ENCODE data around the gene TMEM126A. TPM values are rescaled to one million over a fixed set of nuclear protein-coding genes. Genes with fewer than 3 reads are reported as not detected.
A peak's percentile ranks its signal among the peaks of the same experiment; 100 is the strongest.
"Not testable (repeated sequence)": the region's sequence is repeated elsewhere in the genome, so short reads cannot be mapped to it uniquely, and the experiment has no call there.

TMEM126A gene
- polyA plus RNA-seq, 1 donor from 2014 or later, result 59.1 TPM

- Mint-ChIP-seq H3K4me3 (peak overlapping the region in 1 of 4 donors; percentile 44), H3K4me1 (peaks cover 15 to 21% (median 16%) of the 10 kb centered on the region in 3 donors), H3K36me3 (peaks cover 5% of the 10 kb centered on the region), H3K27me3 (no peaks in the 10 kb centered on the region), H3K9me3 (peaks cover 0 to 1% (median 0%) of the 10 kb centered on the region in 3 donors), H3K27ac (no peak overlapping the region)
These were observed 18.9 kb downstream of the TMEM126A start for GRCh38 chr11:85666687-85667086.

GRCh38 chr11:85668157-85668556 lies 20.4 kb downstream of the TMEM126A start:
- H3K9me3 Mint-ChIP-seq, result peaks cover 0 to 4% (median 3%) of the 10 kb centered on the region in 3 donors
- no peak overlapping the region for H3K27ac Mint-ChIP-seq
- H3K4me1 Mint-ChIP-seq, result peaks cover 8 to 16% (median 13%) of the 10 kb centered on the region in 3 donors
- H3K4me3 Mint-ChIP-seq, result peak overlapping the region in 1 of 4 donors; percentile 31
- no peaks in the 10 kb centered on the region for H3K27me3 Mint-ChIP-seq
- H3K36me3 Mint-ChIP-seq, result peaks cover 5% of the 10 kb centered on the region

- not testable (repeated sequence) for H3K9me3 Mint-ChIP-seq, H3K36me3 Mint-ChIP-seq, H3K4me1 Mint-ChIP-seq, H3K27ac Mint-ChIP-seq, H3K27me3 Mint-ChIP-seq
- peak overlapping the region in 1 of 4 donors; percentile 43 for H3K4me3 Mint-ChIP-seq
These were observed 23.3 kb downstream of the TMEM126A start for GRCh38 chr11:85670949-85671663.

GRCh38 chr11:85672105-85672902 lies 24.5 kb downstream of the TMEM126A start:
- H3K27ac Mint-ChIP-seq, result no peak overlapping the region
- peaks cover 0 to 8% (median 4%) of the 10 kb centered on the region in 3 donors for H3K9me3 Mint-ChIP-seq
- no peaks in the 10 kb centered on the region for H3K27me3 Mint-ChIP-seq
- peaks cover 0 to 4% (median 0%) of the 10 kb centered on the region in 3 donors for H3K4me1 Mint-ChIP-seq
- H3K4me3 Mint-ChIP-seq, result peak overlapping the region in 1 of 4 donors; percentile 8
- H3K36me3 Mint-ChIP-seq, result peaks cover 3% of the 10 kb centered on the region

GRCh38 chr11:85673393-85673792 lies 25.6 kb downstream of the TMEM126A start:
- no peaks in the 10 kb centered on the region for H3K27me3 Mint-ChIP-seq
- peaks cover 3% of the 10 kb centered on the region for H3K36me3 Mint-ChIP-seq
- H3K27ac Mint-ChIP-seq, result no peak overlapping the region
- peaks cover 0 to 8% (median 4%) of the 10 kb centered on the region in 3 donors for H3K9me3 Mint-ChIP-seq
- H3K4me3 Mint-ChIP-seq, result no peak overlapping the region
- peaks cover 0 to 4% (median 0%) of the 10 kb centered on the region in 3 donors for H3K4me1 Mint-ChIP-seq

GRCh38 chr11:85679576-85679975 lies 31.8 kb downstream of the TMEM126A start:
- peaks cover 4 to 7% (median 7%) of the 10 kb centered on the region in 3 donors for H3K4me1 Mint-ChIP-seq
- peaks cover 2% of the 10 kb centered on the region for H3K27me3 Mint-ChIP-seq
- H3K36me3 Mint-ChIP-seq, result no peaks in the 10 kb centered on the region
- H3K27ac Mint-ChIP-seq, result no peak overlapping the region
- peaks cover 0 to 2% (median 0%) of the 10 kb centered on the region in 3 donors for H3K9me3 Mint-ChIP-seq
- no peak overlapping the region for H3K4me3 Mint-ChIP-seq

- Mint-ChIP-seq H3K27ac (no peak overlapping the region), H3K4me3 (no peak overlapping the region), H3K9me3 (no peaks in the 10 kb centered on the region), H3K27me3 (peaks cover 5% of the 10 kb centered on the region), H3K4me1 (peaks cover 4 to 7% (median 7%) of the 10 kb centered on the region in 3 donors), H3K36me3 (no peaks in the 10 kb centered on the region)
These were observed 33.1 kb downstream of the TMEM126A start for GRCh38 chr11:85680897-85681296.

- Mint-ChIP-seq H3K36me3 (no peaks in the 10 kb centered on the region), H3K27ac (peak overlapping the region; percentile 2 to 78 (median 41)), H3K4me3 (peak overlapping the region; percentile 59 to 90 (median 86)), H3K4me1 (peaks cover 4 to 7% (median 7%) of the 10 kb centered on the region in 3 donors), H3K27me3 (peaks cover 5% of the 10 kb centered on the region), H3K9me3 (no peaks in the 10 kb centered on the region)
These were observed 34.9 kb downstream of the TMEM126A start for GRCh38 chr11:85682330-85683305.

GRCh38 chr11:85685125-85685819 lies 37.5 kb downstream of the TMEM126A start:
- Mint-ChIP-seq H3K9me3 (no peaks in the 10 kb centered on the region), H3K27ac (peak overlapping the region in 1 of 3 donors; percentile 52), H3K4me1 (peaks cover 4 to 7% (median 7%) of the 10 kb centered on the region in 3 donors), H3K27me3 (peaks cover 12% of the 10 kb centered on the region), H3K36me3 (no peaks in the 10 kb centered on the region), H3K4me3 (peak overlapping the region in 1 of 4 donors; percentile 54)

- Mint-ChIP-seq H3K4me1 (peaks cover 4 to 7% (median 7%) of the 10 kb centered on the region in 3 donors), H3K9me3 (no peaks in the 10 kb centered on the region), H3K27ac (peak within 1 kb of the TSS in 1 of 3 donors; percentile 52), H3K36me3 (no peaks in the 10 kb centered on the region), H3K4me3 (peak within 1 kb of the TSS in 1 of 4 donors; percentile 54), H3K27me3 (peaks cover 12% of the 10 kb centered on the region)
These were observed 38.2 kb downstream of the TMEM126A start, which contains the start of gene CCDC89 for GRCh38 chr11:85685820-85686459. TSS of gene CCDC89 (minus strand) at chr11:85686195. CDS start at chr11:85686130, 65 bp downstream.

GRCh38 chr11:85694385-85694980 lies 46.7 kb downstream of the TMEM126A start:
- Mint-ChIP-seq H3K4me3 (no peak overlapping the region), H3K27me3 (peaks cover 3% of the 10 kb centered on the region), H3K27ac (no peak overlapping the region), H3K9me3 (no peaks in the 10 kb centered on the region), H3K36me3 (no peaks in the 10 kb centered on the region), H3K4me1 (peaks cover 1 to 10% (median 4%) of the 10 kb centered on the region in 3 donors)

- Mint-ChIP-seq H3K36me3 (no peaks in the 10 kb centered on the region), H3K4me1 (peaks cover 9 to 17% (median 14%) of the 10 kb centered on the region in 3 donors), H3K9me3 (no peaks in the 10 kb centered on the region), H3K27me3 (no peaks in the 10 kb centered on the region), H3K4me3 (no peak overlapping the region), H3K27ac (no peak overlapping the region)
These were observed 47.8 kb downstream of the TMEM126A start for GRCh38 chr11:85695546-85695945.

- no peaks in the 10 kb centered on the region for H3K9me3 Mint-ChIP-seq
- H3K27me3 Mint-ChIP-seq, result no peaks in the 10 kb centered on the region
- H3K27ac Mint-ChIP-seq, result no peak overlapping the region
- H3K4me1 Mint-ChIP-seq, result peaks cover 9 to 17% (median 16%) of the 10 kb centered on the region in 3 donors
- no peak overlapping the region for H3K4me3 Mint-ChIP-seq
- no peaks in the 10 kb centered on the region for H3K36me3 Mint-ChIP-seq
These were observed 50.0 kb downstream of the TMEM126A start for GRCh38 chr11:85697747-85698146.
